Small intestine (tissue), 7 donors: Measurements from ENCODE around the gene ANAPC7. TPM values are rescaled to one million over a fixed set of nuclear protein-coding genes. Genes with fewer than 3 reads are reported as not detected.

Experiments used
- DNase-seq, 2 donors: peaks; one replicate each; pipeline versions ENCODE4 v3.0.0 to v3.0.0-alpha.2; 2013
- FAIRE-seq: peaks from 2 replicates; lab custom pipeline; 2012; peaks lifted over from hg19 to GRCh38; lab: Jason Lieb, UNC
- H3K27ac ChIP-seq, 3 donors: one replicate each; pipeline ENCODE4 v1.5.1; 2013; ENCODE audit warnings: low read length in 2 of 3, mild to moderate bottlenecking in 2 of 3, control low read depth in 1 of 3, inconsistent platforms in 1 of 3, low read depth in 1 of 3, moderate library complexity in 1 of 3
- H3K27me3 ChIP-seq, 3 donors: one replicate each; pipeline ENCODE4 v1.6.1; 2013; ENCODE audit warnings: low read length in 3 of 3, inconsistent platforms in 1 of 3; ENCODE audit not compliant: control insufficient read depth in 3 of 3, insufficient read depth in 3 of 3
- H3K36me3 ChIP-seq, 3 donors: one replicate each; pipeline ENCODE4 v1.6.1; 2013; ENCODE audit warnings: low read length in 3 of 3, inconsistent platforms in 1 of 3, low read depth in 1 of 3, mild to moderate bottlenecking in 1 of 3, moderate library complexity in 1 of 3; ENCODE audit not compliant: control insufficient read depth in 3 of 3, insufficient read depth in 2 of 3
- H3K4me1 ChIP-seq, 3 donors: one replicate each; pipeline ENCODE4 v1.6.1; 2013; ENCODE audit warnings: low read length in 2 of 3, inconsistent platforms in 1 of 3, low read depth in 1 of 3, mild to moderate bottlenecking in 1 of 3, moderate library complexity in 1 of 3; ENCODE audit not compliant: control insufficient read depth in 3 of 3, insufficient read depth in 2 of 3
- H3K4me3 ChIP-seq, 3 donors: one replicate each; pipeline ENCODE4 v1.5.1; 2013; ENCODE audit warnings: low read length in 3 of 3, control low read depth in 1 of 3, inconsistent platforms in 1 of 3, low read depth in 1 of 3, mild to moderate bottlenecking in 1 of 3, moderate library complexity in 1 of 3
- H3K9me3 ChIP-seq, 2 donors: one replicate each; pipeline ENCODE4 v1.6.1; 2013; ENCODE audit warnings: low read depth in 1 of 2, low read length in 1 of 2; ENCODE audit not compliant: control insufficient read depth in 2 of 2, insufficient read depth in 1 of 2
- WGBS, 3 donors: extraction: QIAGEN DNeasy Blood & Tissue Kit; methylation state at CpG; one replicate each; pipeline ENCODE4 v1.1.7; 2013; 5-methylcytosine and 5-hydroxymethylcytosine counted together
- polyA plus RNA-seq, 4 donors: library from polyadenylated mRNA; stranded (reverse) in 3 of 4; unstranded in 1 of 4; fragments of 200-250 nt in 3 of 4; fragments of 120-200 nt in 1 of 4; gene quantifications; one replicate each; pipeline versions ENCODE4 v1.2.1 to v1.2.3, GENCODE V29; 2013
- donor health status: healthy with polysubstance abuse.
- donor health status: control.
- donor health status: control.
- donor health status: Bipolar disorder and iron deficiency.
- donor health status: healthy.

ANAPC7 gene
- polyA plus RNA-seq, 4 donors, result 15.4 to 44.9 (median 24.0) TPM

- peaks cover 31 to 53% (median 34%) of the 10 kb centered on the region in 3 donors for H3K36me3 ChIP-seq
- DNase-seq, result no peak
- H3K27me3 ChIP-seq, result no peaks in the 10 kb centered on the region
- H3K9me3 ChIP-seq, result no peaks in the 10 kb centered on the region
- H3K4me1 ChIP-seq, result no peaks in the 10 kb centered on the region
- no peak overlapping the region for H3K4me3 ChIP-seq
- H3K27ac ChIP-seq, result no peak overlapping the region
- FAIRE-seq, result no peak
Observed at GRCh38 chr12:110330544-110330943, 73.0 kb downstream of the ANAPC7 start.

DNA sequence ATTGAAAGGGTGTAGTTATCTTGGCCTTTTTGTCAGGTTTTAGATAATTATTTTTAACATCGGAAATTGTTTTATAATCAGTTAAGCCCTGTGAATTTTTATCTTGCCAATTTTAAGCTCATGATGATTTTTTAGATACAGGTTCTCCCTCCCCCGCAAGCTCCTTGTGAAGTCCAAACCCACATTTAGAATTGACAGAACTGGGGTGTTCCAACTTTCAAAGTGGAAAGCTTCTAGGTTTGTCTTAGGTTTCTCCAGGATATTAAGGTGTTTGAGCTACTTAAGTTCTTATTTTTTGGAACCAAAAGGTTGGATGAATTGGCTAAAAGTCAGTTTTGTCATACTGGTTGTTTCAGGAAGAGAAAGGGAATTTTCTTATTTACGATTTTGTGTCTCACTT, 73.4 kb downstream of the ANAPC7 start:
- Histone ChIP-seq H3K36me3 (peaks cover 31 to 53% (median 31%) of the 10 kb centered on the region in 3 donors), H3K4me1 (no peaks in the 10 kb centered on the region), H3K27ac (no peak overlapping the region), H3K9me3 (no peaks in the 10 kb centered on the region), H3K27me3 (no peaks in the 10 kb centered on the region), H3K4me3 (no peak overlapping the region)
- DNase-seq (no peak), FAIRE-seq (no peak)
- WGBS, 3 donors, result 83 to 85% (median 84%) methylated on average over 3 of the region's 3 CpGs

DNA sequence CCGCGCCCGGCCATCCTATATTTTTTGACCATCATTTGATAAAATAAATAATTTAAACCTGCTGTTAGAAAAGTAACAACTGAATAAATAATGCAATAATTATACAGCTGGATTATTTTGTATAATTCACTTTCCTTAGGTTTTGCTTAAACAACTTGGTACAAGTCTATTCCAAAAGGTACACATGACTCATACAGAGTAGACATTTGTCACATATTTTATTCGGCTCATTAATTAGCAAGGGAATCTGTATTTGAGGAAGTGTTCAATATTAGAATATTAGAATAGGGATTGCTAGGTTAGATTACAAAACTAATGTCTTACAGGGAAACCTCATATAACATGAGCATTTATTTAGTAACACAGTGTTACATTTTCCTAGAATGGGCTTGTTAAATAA, 73.8 kb downstream of the ANAPC7 start:
- peaks cover 27 to 52% (median 28%) of the 10 kb centered on the region in 3 donors for H3K36me3 ChIP-seq
- WGBS, 3 donors, result 84 to 93% (median 92%) methylated on average over 4 of the region's 4 CpGs
- no peak for FAIRE-seq

More for the DNA sequence above, 73.8 kb downstream of the ANAPC7 start:
- H3K4me3 ChIP-seq, result no peak overlapping the region
- H3K27me3 ChIP-seq, result no peaks in the 10 kb centered on the region
- no peak overlapping the region for H3K27ac ChIP-seq
- H3K4me1 ChIP-seq, result peaks cover 0 to 1% (median 0%) of the 10 kb centered on the region in 3 donors
- DNase-seq, result no peak
- H3K9me3 ChIP-seq, result no peaks in the 10 kb centered on the region

Other genes starting within 250 kb of the ANAPC7 start
- gene ATP2A2, start 122.5 kb downstream of the ANAPC7 start, polyA plus RNA-seq, result 100 to 1,000 TPM in 2 of 4 donors, 10 to 100 TPM in 2; 14.8 to 134 (median 61.2) TPM
- gene ARPC3, start 46.6 kb upstream of the ANAPC7 start, polyA plus RNA-seq, result 100 to 1,000 TPM; 324 to 507 (median 390) TPM
- gene GPN3, start 64.5 kb upstream of the ANAPC7 start, polyA plus RNA-seq, result 10 to 100 TPM in 2 of 4 donors, 1 to 10 TPM in 2; 5.4 to 20.9 (median 11.0) TPM
- 1 to 10 TPM in 3 of 4 donors, under 1 TPM in 1; 0.45 to 6.6 (median 2.7) TPM for gene FAM216A, start 65.1 kb upstream of the ANAPC7 start, polyA plus RNA-seq
- gene VPS29, start 98.4 kb upstream of the ANAPC7 start, polyA plus RNA-seq, result 100 to 1,000 TPM; 159 to 252 (median 170) TPM
- gene RAD9B, start 98.6 kb upstream of the ANAPC7 start, polyA plus RNA-seq, result under 1 TPM in 2 of 4 donors, not detected in 2; 0.24 to 0.61 TPM
- 10 to 100 TPM in 3 of 4 donors, 1 to 10 TPM in 1; 8.6 to 21.5 (median 12.0) TPM for gene PPTC7, start 179.6 kb upstream of the ANAPC7 start, polyA plus RNA-seq
- gene TCTN1, start 210.4 kb upstream of the ANAPC7 start, polyA plus RNA-seq, result 10 to 100 TPM in 1 of 4 donors, 1 to 10 TPM in 2, under 1 TPM in 1; 0.67 to 25.2 (median 3.6) TPM